SHP77 treated with DMSO at 0.1 percent for 48 hours (cell line): Measurements from ENCODE around the gene PRKAR2A.
"Not testable (repeated sequence)": the region's sequence is repeated elsewhere in the genome, so short reads cannot be mapped to it uniquely, and the experiment has no call there.

Source experiments
- DNase-seq: peaks from one replicate; lab custom pipeline; 2025; lab: John Stamatoyannopoulos, UW

PRKAR2A gene

DNA sequence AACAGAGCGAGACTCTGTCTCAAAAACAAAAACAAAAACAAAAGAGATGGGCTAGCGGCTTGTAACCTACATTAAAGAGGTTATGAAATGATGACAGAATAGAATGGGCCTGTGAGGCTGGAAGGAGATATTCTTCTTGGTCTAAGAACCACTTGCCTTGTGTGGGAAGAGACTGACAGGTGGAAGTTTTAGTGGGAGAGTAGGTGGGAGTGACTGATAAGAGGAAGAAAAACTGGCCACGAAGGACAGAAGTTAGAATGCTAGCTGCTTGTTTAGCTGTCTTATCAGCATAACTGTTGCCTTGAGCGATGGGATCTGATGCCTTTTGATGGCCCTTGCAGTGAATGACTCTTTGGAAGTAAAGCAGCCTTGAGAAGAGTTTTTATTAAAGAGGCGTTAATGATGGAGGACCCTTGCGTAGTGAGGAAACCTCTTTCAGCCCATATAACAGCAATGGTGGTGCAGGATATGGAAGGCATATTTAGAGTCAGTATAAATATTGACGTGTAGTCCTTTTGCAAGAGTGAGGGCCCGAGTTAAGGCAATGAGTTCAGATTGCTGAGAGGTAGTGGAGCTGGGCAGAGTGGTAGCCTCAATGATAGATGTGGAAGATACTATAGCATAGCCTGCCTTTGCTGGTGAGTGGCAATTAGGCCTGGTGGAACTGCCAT lies 122.4 kb downstream of the PRKAR2A start:
- not testable (repeated sequence) for DNase-seq

DNA sequence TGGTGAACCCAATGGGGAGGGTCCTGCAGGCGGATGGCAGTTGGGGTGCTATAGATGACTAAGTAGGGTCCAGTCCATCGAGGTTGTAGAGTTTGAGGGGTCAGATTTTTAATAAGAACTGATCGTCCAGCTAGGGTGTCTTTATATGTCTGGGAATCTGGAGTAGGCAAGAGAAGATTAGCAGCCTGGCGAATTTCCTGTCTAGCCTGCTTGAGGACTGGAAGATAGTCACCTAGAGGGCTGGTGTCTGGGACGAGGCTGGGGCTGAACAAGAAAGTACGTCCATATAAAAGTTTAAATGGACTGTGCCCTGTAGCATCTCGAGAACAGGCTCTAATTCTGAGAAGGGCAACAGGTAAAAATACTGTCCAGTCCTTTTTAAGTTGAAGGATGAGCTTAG lies 123.9 kb downstream of the PRKAR2A start:
- no peak for DNase-seq

DNA sequence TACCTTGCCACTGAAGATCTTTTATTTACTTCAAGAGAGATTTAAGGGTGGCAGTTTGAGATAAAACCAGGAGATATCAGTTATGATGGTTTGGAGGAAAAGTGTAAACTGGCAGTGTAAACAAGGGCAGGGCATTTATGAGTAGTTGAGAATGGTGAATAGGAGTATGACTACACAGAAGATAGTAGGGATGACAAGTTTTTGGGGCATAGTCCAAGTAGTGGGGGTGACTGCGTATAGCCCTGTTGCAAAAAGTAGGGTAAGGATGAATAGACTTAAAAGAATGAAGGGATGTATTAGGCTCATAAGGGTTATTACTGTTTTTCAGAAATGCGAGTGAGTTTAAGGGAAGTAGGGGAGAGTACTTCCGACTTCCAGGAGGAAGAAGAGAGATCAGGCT lies 124.4 kb downstream of the PRKAR2A start:
- DNase-seq: not testable (repeated sequence)

DNA sequence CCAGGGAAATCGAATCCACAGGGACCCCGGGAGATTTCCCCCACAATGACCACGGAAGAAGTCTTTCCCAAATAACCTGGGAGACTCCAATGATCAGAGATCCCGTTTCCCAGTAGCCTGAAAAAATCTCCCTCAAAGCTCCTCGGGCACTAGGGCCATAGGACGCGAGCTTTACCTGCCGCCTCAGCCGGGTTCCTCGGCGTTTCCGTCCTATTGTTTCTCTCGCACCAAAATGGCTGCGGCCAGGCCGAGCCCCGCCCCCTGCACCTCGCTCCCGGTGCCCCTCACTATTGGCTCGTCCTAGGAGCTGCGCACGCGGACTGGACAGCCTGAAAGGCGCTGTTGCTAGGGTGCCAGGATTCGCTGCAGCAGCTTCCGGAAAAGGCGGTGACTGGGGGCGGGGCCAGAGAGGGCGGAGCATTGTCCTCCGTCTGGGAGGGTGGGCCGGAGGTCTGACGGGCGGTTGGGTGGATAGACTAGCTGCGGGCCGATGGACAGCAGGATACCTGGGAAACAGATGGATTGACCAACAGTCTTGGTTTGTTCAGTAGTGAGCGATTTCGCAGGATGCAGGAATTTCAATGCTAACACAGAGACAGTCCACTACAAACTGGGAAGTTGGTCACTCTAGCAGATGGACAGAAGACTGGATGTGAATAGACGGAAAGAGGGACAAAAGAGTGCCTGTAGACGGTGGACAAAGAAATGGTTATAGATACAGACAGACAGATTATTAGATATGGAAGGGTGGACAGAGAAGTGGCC lies 130.5 kb downstream of the PRKAR2A start, which contains the start of gene IP6K2:
Gene IP6K2, minus strand, starts transcription at position 240 of the 765 bp plus-strand sequence. CDS start 21,930 bp downstream, outside the sequence.
- DNase-seq: peak; percentile 92

DNA sequence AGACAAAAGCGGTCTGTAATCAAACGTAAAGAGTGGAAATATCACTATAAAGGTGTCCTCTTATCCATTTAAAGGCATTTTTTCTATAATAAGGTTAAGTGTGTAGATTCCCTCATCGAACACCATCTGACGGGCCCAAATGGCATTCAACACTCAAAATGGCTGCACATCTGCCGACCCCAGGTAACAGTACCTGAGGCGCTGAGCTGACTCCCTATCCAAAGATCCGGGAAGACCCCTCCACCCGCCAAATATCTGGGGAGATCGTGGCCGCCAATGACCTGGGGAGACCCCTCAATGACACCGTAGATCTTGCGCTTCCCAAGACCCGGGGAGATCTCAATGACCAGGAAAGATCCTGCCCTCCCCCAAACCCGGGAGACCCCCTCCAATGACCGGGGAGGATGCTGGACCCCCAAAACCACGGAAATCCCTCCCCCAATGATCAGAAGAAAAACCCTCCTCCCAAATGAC lies 131.1 kb downstream of the PRKAR2A start:
- DNase-seq: no peak

DNA sequence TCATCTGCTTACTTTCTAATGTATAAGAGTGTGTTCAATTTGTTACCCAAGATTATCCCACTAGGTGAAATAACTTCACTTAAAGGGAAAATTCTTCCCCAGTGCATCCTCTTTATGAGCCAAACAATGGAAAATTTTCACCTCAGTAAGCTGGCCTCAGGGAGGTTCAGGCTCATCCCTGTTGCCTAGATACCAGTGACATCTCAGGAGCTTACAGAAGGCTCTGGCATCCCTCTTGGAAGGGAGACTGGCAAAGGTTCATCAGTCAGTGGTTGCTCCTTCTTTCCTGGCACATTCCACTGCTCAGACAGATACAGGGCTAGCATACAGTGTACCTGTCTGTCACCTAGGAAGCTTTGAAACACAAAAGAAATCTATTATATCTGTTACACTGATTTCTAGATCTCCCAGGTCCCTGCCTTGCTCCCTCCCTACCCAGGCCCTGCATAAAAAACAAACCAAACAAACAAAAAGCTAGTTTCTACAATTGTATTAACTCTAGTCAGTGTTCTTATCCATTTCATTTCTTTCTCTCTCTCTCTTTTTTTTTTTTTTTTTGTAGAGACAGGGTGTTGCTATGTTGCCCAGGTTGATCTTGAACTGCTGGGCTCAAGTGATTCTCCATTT lies 132.4 kb downstream of the PRKAR2A start:
- no peak for DNase-seq

DNA sequence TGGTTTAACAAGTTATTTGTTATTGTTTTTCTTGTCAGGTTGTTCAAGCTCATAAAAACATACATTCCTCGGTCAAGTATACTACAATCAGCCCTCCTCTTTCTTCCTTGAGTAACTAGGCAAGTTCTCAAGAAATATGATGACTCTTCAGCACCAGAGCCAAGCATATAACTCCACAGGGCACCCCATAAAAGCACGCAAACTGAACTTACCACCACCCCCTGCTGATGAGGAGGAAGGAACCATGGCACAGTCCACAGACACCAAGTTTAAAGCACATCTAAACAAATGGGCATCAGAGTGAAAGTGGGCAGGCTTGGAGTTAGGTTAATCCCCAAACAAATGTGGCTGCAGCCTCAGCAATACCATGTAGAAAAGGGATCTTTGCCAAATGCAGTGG lies 135.9 kb downstream of the PRKAR2A start:
- no peak for DNase-seq

DNA sequence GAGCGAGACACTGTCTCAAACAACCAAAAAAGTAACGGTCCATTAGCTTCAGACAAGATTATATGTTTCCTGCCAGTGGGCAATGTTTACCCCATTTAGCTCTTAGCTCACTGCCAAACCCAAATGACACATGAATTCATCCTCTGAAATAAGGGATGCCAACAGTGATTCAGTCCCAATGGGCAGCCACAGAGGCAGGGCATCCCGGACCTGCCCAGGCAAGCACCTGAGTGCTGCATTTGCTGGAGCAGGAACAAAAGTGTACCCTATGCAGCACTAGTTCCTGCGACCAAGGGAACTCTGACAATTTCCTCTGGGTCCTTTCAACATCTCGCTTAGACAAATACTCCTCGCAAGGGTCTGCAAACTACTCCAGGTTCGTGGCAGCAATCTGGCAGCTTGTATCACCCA lies 138.6 kb downstream of the PRKAR2A start:
- no peak for DNase-seq

DNA sequence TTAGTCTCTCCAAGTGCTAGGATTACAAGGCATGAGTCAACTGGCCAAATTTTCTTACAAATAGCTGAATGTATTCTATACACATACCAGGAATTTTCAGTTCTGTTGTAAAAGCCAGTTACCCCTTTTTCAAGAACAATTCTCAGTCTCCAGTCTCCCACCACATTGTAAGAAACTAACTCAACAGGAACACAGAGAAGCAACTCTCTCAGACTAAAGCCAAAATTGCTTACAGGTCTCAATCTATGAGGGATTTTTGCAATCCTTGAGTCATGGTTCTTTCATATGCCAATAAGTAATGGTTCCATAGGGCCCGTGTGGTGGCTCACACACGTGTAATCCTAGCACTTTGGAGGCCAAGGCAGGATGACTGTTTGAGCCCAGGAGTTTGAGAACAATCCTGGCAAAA lies 139.2 kb downstream of the PRKAR2A start:
- no peak for DNase-seq

DNA sequence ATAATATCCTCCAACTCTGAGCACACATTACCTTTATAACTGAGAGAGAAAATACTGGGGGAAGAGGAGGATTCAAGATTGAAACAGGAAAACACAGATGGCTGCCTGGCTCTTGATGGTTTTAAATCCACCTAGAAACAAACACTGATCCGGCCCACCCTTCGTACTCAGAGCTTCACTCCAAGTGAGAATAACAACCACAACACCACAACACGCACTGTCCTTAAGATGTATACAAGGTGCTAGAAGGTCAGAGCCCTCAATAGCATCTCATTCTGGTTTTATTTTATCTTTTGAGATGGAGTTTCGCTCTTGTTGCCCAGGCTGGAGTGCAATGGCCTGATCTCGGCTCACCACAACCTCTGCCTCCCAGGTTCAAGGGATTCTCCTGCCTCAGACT lies 140.5 kb downstream of the PRKAR2A start:
- no peak for DNase-seq

DNA sequence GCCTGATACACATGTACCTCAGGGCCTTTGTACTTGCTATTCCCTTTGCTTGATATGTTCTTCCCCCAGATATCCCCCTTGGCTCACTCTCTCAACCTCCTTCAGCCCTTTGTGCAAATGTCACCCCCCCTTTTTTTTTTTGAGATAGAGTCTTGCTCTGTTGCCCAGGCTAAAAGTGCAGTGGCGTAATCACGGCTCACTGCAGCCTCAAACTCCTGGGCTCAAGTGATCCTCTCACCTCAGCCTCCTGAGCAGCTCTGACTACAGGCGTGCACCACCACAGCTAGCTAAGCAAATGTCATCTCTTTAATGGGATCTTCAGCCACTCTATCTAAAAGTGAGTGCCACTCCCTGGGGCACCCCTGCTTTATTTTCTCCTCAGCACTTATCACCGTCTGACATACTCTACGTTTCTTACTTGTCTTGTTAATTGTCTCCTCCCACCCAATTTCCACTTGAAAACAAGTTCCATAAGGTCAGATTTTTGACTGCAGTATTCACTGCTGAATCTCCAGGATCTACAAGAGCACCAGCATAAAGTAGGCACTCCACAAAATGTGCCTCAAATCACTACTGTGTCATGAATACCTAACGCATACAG lies 145.3 kb downstream of the PRKAR2A start:
- DNase-seq: no peak

DNA sequence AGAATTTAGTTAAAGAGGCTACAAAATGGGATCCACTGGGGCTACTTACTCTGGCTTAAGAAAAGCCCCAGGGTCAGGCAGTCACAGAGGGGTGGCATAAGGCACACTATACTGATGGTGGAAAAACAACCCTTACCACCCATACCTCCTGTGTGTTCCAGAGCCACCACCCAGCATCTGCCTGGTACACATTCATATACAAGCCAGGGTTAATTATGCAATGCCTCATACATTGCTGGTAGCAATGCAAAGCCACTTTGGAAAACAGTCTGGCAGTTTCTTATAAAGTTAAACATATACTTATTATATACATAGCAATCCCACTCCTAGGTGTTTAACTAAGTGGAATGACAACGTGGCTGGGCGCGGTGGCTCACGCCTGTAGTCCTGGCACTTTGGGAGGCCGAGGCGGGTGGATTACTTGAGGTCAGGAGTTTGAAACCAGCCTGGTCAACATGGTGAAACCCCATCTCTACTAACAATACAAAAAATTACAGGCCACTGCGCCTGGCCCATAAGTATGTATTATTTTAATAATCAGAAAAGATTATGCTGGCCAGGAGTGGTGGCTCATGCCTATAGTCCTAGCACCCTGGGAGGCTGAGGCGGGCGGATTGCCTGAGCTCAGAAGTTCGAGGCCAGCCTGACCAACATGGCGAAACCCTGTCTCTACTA lies 146.8 kb downstream of the PRKAR2A start:
- DNase-seq: no peak

DNA sequence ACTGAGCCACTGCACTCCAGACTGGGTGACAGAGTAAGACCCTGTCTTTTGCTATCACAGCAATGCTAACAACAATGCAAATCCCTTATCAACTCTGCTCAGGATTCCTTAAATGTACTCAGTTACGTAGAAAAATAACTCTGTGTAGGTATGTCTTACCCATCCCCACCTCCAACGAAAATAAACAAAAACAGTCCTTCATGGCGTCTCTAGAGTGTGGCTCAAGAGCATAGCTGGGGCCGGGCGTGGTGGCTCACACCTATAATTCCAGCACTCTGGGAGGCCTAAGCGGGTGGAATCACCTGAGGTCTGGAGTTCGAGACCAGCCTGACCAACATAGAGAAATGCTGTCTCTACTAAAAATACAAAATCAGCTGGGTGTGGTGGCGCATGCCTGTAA lies 148.8 kb downstream of the PRKAR2A start:
- DNase-seq: no peak

DNA sequence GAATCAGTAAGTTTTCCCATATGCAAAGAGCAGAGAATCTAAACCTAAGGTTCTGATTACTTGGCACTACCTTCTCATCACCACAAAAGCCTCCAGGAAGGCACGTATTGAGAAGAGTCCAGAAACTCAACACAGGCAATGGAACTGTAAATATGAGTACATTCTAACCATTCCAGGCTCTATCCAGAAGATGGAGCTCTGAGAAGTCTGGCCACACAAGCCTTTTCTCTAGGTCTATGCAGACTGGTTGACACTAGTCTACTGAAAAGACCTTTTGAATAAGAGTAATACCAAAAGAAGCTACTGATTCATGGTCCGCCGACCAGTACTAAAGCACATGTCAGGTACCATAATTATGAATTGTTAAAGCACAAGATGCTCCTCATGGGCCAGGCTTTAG lies 149.7 kb downstream of the PRKAR2A start:
- DNase-seq: no peak

DNA sequence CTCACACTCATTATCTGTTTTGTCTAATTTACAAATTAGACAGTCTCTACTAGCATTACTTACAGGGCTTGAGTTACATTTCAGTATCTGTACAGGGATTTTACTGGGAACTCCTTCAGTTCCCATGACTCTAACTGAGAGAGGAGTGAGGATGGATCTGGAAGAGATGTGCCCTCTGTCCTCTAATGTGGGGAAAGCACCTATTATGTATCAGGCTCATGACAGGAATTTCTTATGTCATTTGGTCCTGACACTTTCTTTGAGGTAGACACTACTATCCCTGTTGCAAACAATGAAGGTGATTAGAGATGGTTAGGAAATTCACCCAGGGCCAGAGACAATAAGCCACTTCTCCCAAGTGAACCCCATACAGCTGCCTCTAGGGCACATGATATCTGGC lies 151.1 kb downstream of the PRKAR2A start:
- DNase-seq: no peak
